GM23338 (cell line): ENCODE data around the gene THSD4. TPM values are rescaled to one million over a fixed set of nuclear protein-coding genes. Genes with fewer than 3 reads are reported as not detected.

Experiments used
- ATAC-seq: fragments of 200-7000 bp; cut with Tn5 transposase; 3 replicates; pipeline ENCODE4 v1.9.1; 2020
- DNase-seq: peaks from one replicate; pipeline ENCODE4 v3.0.0-alpha.2; 2015; ENCODE audit warnings: low spot score
- H2AFZ ChIP-seq: fragments of 200-600 bp; sonication (generic); 2 replicates; pipeline ENCODE4 v1.8.0; 2016; ENCODE audit warnings: antibody characterized with exemption, mild to moderate bottlenecking, moderate library complexity
- H3F3A ChIP-seq: fragments of 200-600 bp; sonication (generic); replicated peaks from 2 replicates; pipeline ENCODE4 v1.8.0; 2017; ENCODE audit warnings: antibody characterized with exemption, mixed run types, low read depth
- H3K27ac ChIP-seq: fragments of 200-600 bp; sonication (generic); 2 replicates; pipeline ENCODE4 v1.6.1; 2016; ENCODE audit warnings: low read depth
- H3K27me3 ChIP-seq: fragments of 200-600 bp; sonication (generic); 2 replicates; pipeline ENCODE4 v1.8.0; 2016; ENCODE audit warnings: mild to moderate bottlenecking, mixed run types, moderate library complexity; ENCODE audit not compliant: insufficient read depth
- H3K36me3 ChIP-seq: fragments of 200-600 bp; sonication (generic); 2 replicates; pipeline ENCODE4 v1.8.0; 2016; ENCODE audit warnings: mild to moderate bottlenecking; ENCODE audit not compliant: insufficient read depth
- H3K4me1 ChIP-seq: fragments of 200-600 bp; sonication (generic); 2 replicates; pipeline ENCODE4 v1.8.0; 2016; ENCODE audit warnings: mild to moderate bottlenecking, moderate library complexity; ENCODE audit not compliant: insufficient read depth
- H3K4me2 ChIP-seq: fragments of 200-600 bp; sonication (generic); 2 replicates; pipeline ENCODE4 v1.7.1; 2017; ENCODE audit warnings: mixed run types
- H3K4me3 ChIP-seq: fragments of 200-600 bp; sonication (generic); 2 replicates; pipeline ENCODE4 v1.6.1; 2016; ENCODE audit warnings: mixed run types
- H3K79me2 ChIP-seq: fragments of 200-600 bp; sonication (generic); replicated peaks from 2 replicates; pipeline ENCODE4 v1.8.0; 2017; ENCODE audit warnings: mild to moderate bottlenecking; ENCODE audit not compliant: insufficient read depth
- H3K9me2 ChIP-seq: fragments of 200-600 bp; sonication (generic); 2 replicates; pipeline ENCODE4 v1.8.0; 2017; ENCODE audit not compliant: insufficient read depth
- H4K20me1 ChIP-seq: fragments of 200-600 bp; sonication (generic); replicated peaks from 2 replicates; pipeline ENCODE4 v1.8.0; 2017; ENCODE audit warnings: mild to moderate bottlenecking; ENCODE audit not compliant: insufficient read depth
- H3K27ac Mint-ChIP-seq: 2 replicates; pipeline ENCODE4 v1.8.0; 2020; ENCODE audit warnings: inconsistent platforms, mild to moderate bottlenecking, moderate library complexity, mixed read lengths
- H3K27me3 Mint-ChIP-seq: 3 replicates; pipeline ENCODE4 v1.8.0; 2022; ENCODE audit warnings: low read depth, mild to moderate bottlenecking, moderate library complexity, mixed read lengths, inconsistent platforms; ENCODE audit not compliant: insufficient read depth, poor library complexity
- H3K36me3 Mint-ChIP-seq: 3 replicates; pipeline ENCODE4 v1.8.0; 2021; ENCODE audit warnings: low read depth, mild to moderate bottlenecking, inconsistent platforms, moderate library complexity, mixed read lengths
- H3K4me1 Mint-ChIP-seq: 3 replicates; pipeline ENCODE4 v1.8.0; 2020; ENCODE audit warnings: mild to moderate bottlenecking, inconsistent platforms, mixed read lengths
- H3K4me3 Mint-ChIP-seq: 3 replicates; pipeline ENCODE4 v1.8.0; 2021; ENCODE audit warnings: moderate library complexity, mild to moderate bottlenecking, inconsistent platforms, mixed read lengths
- H3K9me3 Mint-ChIP-seq: 3 replicates; pipeline ENCODE4 v1.8.0; 2020; ENCODE audit warnings: moderate library complexity, mild to moderate bottlenecking, inconsistent platforms, mixed read lengths
- CREB1 ChIP-seq: fragments of 250-450 bp; sonication (Bioruptor Pico); IDR thresholded peaks from 2 replicates; pipeline ENCODE4 v1.5.0; 2020; ENCODE audit warnings: low read depth, mild to moderate bottlenecking, moderate library complexity
- EZH2 ChIP-seq: fragments of 200-600 bp; sonication (generic); IDR thresholded peaks from one replicate; pipeline ENCODE4 v1.8.0; 2017; ENCODE audit warnings: antibody characterized with exemption, mild to moderate bottlenecking, low read depth; ENCODE audit not compliant: unreplicated experiment
- EZH2phosphoT487 ChIP-seq: fragments of 200-600 bp; sonication (generic); IDR thresholded peaks from one replicate; pipeline ENCODE4 v1.8.1; 2018; ENCODE audit warnings: antibody characterized with exemption; ENCODE audit not compliant: unreplicated experiment
- JUNB ChIP-seq: IDR thresholded peaks from one replicate; pipeline ENCODE4 v1.6.1; 2016; ENCODE audit warnings: antibody characterized with exemption; ENCODE audit not compliant: unreplicated experiment
- NANOG ChIP-seq: IDR thresholded peaks from 2 replicates; pipeline ENCODE4 v1.6.1; 2016; ENCODE audit warnings: antibody characterized with exemption, borderline replicate concordance
- POLR2AphosphoS5 ChIP-seq: IDR thresholded peaks from 2 replicates; pipeline ENCODE4 v1.6.1; 2016; ENCODE audit warnings: antibody characterized with exemption, low read depth
- STAT1 ChIP-seq: IDR thresholded peaks from one replicate; pipeline ENCODE4 v1.6.1; 2016; ENCODE audit warnings: antibody characterized with exemption; ENCODE audit not compliant: unreplicated experiment
- ZNF114 ChIP-seq: fragments of 250-450 bp; sonication (Bioruptor Pico); IDR thresholded peaks from 2 replicates; pipeline ENCODE4 v1.5.0; 2020; ENCODE audit warnings: mild to moderate bottlenecking, moderate library complexity
- ZNF331 ChIP-seq: fragments of 250-450 bp; sonication (Bioruptor Pico); IDR thresholded peaks from 2 replicates; pipeline ENCODE4 v1.5.0; 2020; ENCODE audit warnings: low read depth, mild to moderate bottlenecking, moderate library complexity
- polyA plus RNA-seq: library from polyadenylated mRNA; unstranded; fragments of >200 nt; fragmentation: Nextera tagmentation; extraction: Ambion mirVana; gene quantifications from 2 replicates; pipeline ENCODE4 v1.2.1, GENCODE V29; 2016
- total RNA-seq: library from RNA; depleted of rRNA; stranded (reverse); fragments of >200 nt; shearing (Covaris generic); gene quantifications from 2 replicates; pipeline ENCODE4 v1.2.3, GENCODE V29; 2014
- TF ChIP-seq, protein P1 (sequence below): IDR thresholded peaks from 2 replicates; pipeline ENCODE4 v1.6.1; 2016; ENCODE audit warnings: antibody characterized with exemption
- TF ChIP-seq, protein P2 (sequence below), 2 experiments: fragments of 200-600 bp in 1 of 2; sonication (generic) in 1 of 2; conservative IDR thresholded peaks; 2 replicates each; pipeline versions ENCODE4 v1.5.1 to v1.6.1; 2016 to 2017; ENCODE audit warnings: antibody characterized with exemption in 2 of 2, low read depth in 2 of 2, mild to moderate bottlenecking in 2 of 2, moderate library complexity in 1 of 2
- TF ChIP-seq, protein P3 (sequence below): IDR thresholded peaks from one replicate; pipeline ENCODE4 v1.6.1; 2018; ENCODE audit warnings: antibody characterized with exemption; ENCODE audit not compliant: unreplicated experiment
- TF ChIP-seq, protein P4 (sequence below): fragments of 250-450 bp; sonication (Bioruptor Pico); IDR thresholded peaks from 2 replicates; pipeline ENCODE4 v1.5.0; 2020; ENCODE audit warnings: mild to moderate bottlenecking, moderate library complexity

The THSD4 gene
- total and polyA plus RNA-seq, 2 experiments from 2014 or later = 2.0 to 7.4 TPM

DNA sequence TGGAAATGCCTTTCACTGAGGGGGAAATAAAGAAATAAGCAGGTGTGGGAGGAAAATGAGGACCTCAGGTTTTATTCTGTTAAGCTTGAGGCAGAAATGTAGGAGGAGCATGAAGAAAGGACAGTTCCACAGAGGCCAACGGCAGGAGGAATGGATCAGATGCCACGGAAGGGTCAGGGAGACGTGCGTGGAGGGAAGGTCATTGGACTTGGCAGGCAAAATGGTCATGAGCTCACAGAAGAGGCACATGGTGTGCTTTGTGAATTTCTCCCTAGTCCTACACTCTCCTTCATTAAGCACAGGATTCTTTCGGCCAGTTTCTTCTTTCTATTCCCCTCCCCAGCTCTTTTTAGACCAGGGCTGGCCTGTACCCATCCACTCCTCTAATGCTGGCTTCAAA lies 32.5 kb upstream of the THSD4 start:
- H3K27me3 Mint-ChIP-seq = peaks cover 47% of the 10 kb centered on the region
- Histone ChIP-seq H4K20me1 (no peaks in the 10 kb centered on the region), H3F3A (no peaks in the 10 kb centered on the region), H3K27ac (no peak overlapping the region), H3K4me3 (no peak overlapping the region), H3K27me3 (peaks cover 46% of the 10 kb centered on the region), H3K79me2 (no peaks in the 10 kb centered on the region), H3K9me2 (peaks cover 5% of the 10 kb centered on the region; the same call in 1 of the 2 replicates), H2AFZ (no peak overlapping the region), H3K36me3 (no peaks in the 10 kb centered on the region), H3K4me2 (no peak overlapping the region), H3K4me1 (peaks cover 16% of the 10 kb centered on the region)
- H3K4me1 Mint-ChIP-seq = peaks cover 23% of the 10 kb centered on the region
- no peak for TF ChIP-seq ZNF331 (CRISPR knock-in tag)
- no peak for TF ChIP-seq EZH2
- no peak for TF ChIP-seq STAT1
- TF ChIP-seq JUNB = no peak
- TF ChIP-seq, protein P1, sequence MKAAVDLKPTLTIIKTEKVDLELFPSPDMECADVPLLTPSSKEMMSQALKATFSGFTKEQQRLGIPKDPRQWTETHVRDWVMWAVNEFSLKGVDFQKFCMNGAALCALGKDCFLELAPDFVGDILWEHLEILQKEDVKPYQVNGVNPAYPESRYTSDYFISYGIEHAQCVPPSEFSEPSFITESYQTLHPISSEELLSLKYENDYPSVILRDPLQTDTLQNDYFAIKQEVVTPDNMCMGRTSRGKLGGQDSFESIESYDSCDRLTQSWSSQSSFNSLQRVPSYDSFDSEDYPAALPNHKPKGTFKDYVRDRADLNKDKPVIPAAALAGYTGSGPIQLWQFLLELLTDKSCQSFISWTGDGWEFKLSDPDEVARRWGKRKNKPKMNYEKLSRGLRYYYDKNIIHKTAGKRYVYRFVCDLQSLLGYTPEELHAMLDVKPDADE = no peak
- TF ChIP-seq, protein P2, sequence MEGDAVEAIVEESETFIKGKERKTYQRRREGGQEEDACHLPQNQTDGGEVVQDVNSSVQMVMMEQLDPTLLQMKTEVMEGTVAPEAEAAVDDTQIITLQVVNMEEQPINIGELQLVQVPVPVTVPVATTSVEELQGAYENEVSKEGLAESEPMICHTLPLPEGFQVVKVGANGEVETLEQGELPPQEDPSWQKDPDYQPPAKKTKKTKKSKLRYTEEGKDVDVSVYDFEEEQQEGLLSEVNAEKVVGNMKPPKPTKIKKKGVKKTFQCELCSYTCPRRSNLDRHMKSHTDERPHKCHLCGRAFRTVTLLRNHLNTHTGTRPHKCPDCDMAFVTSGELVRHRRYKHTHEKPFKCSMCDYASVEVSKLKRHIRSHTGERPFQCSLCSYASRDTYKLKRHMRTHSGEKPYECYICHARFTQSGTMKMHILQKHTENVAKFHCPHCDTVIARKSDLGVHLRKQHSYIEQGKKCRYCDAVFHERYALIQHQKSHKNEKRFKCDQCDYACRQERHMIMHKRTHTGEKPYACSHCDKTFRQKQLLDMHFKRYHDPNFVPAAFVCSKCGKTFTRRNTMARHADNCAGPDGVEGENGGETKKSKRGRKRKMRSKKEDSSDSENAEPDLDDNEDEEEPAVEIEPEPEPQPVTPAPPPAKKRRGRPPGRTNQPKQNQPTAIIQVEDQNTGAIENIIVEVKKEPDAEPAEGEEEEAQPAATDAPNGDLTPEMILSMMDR (conservative IDR thresholded peaks at IDR 0.05; ENCODE audit: low read depth in 2 of 2) = no peak
- TF ChIP-seq EZH2phosphoT487 = no peak
- TF ChIP-seq ZNF114 = no peak
- TF ChIP-seq, protein P3, sequence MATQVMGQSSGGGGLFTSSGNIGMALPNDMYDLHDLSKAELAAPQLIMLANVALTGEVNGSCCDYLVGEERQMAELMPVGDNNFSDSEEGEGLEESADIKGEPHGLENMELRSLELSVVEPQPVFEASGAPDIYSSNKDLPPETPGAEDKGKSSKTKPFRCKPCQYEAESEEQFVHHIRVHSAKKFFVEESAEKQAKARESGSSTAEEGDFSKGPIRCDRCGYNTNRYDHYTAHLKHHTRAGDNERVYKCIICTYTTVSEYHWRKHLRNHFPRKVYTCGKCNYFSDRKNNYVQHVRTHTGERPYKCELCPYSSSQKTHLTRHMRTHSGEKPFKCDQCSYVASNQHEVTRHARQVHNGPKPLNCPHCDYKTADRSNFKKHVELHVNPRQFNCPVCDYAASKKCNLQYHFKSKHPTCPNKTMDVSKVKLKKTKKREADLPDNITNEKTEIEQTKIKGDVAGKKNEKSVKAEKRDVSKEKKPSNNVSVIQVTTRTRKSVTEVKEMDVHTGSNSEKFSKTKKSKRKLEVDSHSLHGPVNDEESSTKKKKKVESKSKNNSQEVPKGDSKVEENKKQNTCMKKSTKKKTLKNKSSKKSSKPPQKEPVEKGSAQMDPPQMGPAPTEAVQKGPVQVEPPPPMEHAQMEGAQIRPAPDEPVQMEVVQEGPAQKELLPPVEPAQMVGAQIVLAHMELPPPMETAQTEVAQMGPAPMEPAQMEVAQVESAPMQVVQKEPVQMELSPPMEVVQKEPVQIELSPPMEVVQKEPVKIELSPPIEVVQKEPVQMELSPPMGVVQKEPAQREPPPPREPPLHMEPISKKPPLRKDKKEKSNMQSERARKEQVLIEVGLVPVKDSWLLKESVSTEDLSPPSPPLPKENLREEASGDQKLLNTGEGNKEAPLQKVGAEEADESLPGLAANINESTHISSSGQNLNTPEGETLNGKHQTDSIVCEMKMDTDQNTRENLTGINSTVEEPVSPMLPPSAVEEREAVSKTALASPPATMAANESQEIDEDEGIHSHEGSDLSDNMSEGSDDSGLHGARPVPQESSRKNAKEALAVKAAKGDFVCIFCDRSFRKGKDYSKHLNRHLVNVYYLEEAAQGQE = no peak
- TF ChIP-seq NANOG = no peak
- no peak for TF ChIP-seq POLR2AphosphoS5
- TF ChIP-seq CREB1 (CRISPR knock-in tag) = no peak
- TF ChIP-seq, protein P4, sequence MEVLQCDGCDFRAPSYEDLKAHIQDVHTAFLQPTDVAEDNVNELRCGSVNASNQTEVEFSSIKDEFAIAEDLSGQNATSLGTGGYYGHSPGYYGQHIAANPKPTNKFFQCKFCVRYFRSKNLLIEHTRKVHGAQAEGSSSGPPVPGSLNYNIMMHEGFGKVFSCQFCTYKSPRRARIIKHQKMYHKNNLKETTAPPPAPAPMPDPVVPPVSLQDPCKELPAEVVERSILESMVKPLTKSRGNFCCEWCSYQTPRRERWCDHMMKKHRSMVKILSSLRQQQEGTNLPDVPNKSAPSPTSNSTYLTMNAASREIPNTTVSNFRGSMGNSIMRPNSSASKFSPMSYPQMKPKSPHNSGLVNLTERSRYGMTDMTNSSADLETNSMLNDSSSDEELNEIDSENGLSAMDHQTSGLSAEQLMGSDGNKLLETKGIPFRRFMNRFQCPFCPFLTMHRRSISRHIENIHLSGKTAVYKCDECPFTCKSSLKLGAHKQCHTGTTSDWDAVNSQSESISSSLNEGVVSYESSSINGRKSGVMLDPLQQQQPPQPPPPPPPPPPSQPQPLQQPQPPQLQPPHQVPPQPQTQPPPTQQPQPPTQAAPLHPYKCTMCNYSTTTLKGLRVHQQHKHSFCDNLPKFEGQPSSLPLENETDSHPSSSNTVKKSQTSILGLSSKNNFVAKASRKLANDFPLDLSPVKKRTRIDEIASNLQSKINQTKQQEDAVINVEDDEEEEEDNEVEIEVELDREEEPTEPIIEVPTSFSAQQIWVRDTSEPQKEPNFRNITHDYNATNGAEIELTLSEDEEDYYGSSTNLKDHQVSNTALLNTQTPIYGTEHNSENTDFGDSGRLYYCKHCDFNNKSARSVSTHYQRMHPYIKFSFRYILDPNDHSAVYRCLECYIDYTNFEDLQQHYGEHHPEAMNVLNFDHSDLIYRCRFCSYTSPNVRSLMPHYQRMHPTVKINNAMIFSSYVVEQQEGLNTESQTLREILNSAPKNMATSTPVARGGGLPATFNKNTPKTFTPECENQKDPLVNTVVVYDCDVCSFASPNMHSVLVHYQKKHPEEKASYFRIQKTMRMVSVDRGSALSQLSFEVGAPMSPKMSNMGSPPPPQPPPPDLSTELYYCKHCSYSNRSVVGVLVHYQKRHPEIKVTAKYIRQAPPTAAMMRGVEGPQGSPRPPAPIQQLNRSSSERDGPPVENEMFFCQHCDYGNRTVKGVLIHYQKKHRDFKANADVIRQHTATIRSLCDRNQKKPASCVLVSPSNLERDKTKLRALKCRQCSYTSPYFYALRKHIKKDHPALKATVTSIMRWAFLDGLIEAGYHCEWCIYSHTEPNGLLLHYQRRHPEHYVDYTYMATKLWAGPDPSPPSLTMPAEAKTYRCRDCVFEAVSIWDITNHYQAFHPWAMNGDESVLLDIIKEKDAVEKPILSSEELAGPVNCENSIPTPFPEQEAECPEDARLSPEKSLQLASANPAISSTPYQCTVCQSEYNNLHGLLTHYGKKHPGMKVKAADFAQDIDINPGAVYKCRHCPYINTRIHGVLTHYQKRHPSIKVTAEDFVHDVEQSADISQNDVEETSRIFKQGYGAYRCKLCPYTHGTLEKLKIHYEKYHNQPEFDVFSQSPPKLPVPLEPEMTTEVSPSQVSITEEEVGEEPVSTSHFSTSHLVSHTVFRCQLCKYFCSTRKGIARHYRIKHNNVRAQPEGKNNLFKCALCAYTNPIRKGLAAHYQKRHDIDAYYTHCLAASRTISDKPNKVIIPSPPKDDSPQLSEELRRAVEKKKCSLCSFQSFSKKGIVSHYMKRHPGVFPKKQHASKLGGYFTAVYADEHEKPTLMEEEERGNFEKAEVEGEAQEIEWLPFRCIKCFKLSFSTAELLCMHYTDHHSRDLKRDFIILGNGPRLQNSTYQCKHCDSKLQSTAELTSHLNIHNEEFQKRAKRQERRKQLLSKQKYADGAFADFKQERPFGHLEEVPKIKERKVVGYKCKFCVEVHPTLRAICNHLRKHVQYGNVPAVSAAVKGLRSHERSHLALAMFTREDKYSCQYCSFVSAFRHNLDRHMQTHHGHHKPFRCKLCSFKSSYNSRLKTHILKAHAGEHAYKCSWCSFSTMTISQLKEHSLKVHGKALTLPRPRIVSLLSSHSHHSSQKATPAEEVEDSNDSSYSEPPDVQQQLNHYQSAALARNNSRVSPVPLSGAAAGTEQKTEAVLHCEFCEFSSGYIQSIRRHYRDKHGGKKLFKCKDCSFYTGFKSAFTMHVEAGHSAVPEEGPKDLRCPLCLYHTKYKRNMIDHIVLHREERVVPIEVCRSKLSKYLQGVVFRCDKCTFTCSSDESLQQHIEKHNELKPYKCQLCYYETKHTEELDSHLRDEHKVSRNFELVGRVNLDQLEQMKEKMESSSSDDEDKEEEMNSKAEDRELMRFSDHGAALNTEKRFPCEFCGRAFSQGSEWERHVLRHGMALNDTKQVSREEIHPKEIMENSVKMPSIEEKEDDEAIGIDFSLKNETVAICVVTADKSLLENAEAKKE = no peak
- ATAC-seq (no peak), DNase-seq (no peak)
- H3K4me3 Mint-ChIP-seq = no peak overlapping the region
- peaks cover 18% of the 10 kb centered on the region for H3K9me3 Mint-ChIP-seq
- peaks cover 17% of the 10 kb centered on the region for H3K36me3 Mint-ChIP-seq
- no peak overlapping the region for H3K27ac Mint-ChIP-seq
